Esophagus squamous epithelium (tissue), 4 donors: ENCODE measurements around the gene NCEH1.

Experiments used
- CTCF ChIP-seq, 6 experiments: fragments of 450-650 bp in 4 of 6; fragments of 200-600 bp in 2 of 6; sonication (generic) in 2 of 6; IDR thresholded peaks; one replicate each; pipeline ENCODE4 v1.5.1; 2016 to 2019; ENCODE audit warnings: antibody characterized with exemption in 6 of 6, mild to moderate bottlenecking in 4 of 6, moderate library complexity in 4 of 6
- POLR2A ChIP-seq, 4 donors: fragments of 450-650 bp; IDR thresholded peaks; one replicate each; pipeline ENCODE4 v1.6.1; 2017; ENCODE audit warnings: antibody characterized with exemption in 4 of 4, mild to moderate bottlenecking in 4 of 4, moderate library complexity in 3 of 4

- TF ChIP-seq POLR2A (IDR thresholded peaks at IDR 0.05), result no peak
- TF ChIP-seq CTCF (IDR thresholded peaks at IDR 0.05), result no peak
Measured at GRCh38 chr3:172629470-172629869, 81.4 kb downstream of the NCEH1 start.
